ENCODE results near the gene ZCCHC4.

Gene ZCCHC4

DNA sequence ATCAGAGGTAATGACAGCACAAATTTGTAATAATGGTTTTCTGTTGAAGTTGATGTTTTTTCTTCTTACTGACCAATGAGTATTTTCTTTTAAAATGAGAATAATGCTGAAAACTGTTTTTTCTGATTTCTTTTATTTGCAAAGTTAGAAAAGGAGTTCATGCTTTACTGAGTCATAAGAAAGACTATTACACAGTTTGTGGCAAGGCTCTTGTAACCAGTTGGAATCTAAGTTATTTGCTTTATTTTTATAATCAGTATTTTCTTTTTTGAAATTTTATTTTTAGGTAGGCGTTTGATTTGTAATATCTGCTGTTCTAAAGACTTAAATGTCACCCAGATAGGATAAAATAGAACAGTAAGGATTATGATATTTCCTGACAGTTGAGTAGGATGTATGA lies 89.9 kb downstream of the ZCCHC4 start:
- POLR2A ChIA-PET: no interaction called here
- H3K4me1 ChIP-seq (ENCODE audit: control extremely low read depth in 1 of 4, control insufficient read depth in 4 of 4, insufficient read depth in 4 of 4, low read length in 3 of 4): no peaks in the 10 kb centered on the region
- peaks cover 34 to 81% (median 46%) of the 10 kb centered on the region in 4 experiments for H3K36me3 ChIP-seq (ENCODE audit: control insufficient read depth in 4 of 4, insufficient read depth in 4 of 4, low read length in 3 of 4)
- H3K4me3 ChIP-seq (ENCODE audit: control insufficient read depth in 1 of 7, extremely low read depth in 1 of 7, insufficient read depth in 4 of 7, low read depth in 2 of 7, low read length in 6 of 7): no peak overlapping the region
- H3K27me3 ChIP-seq (replicated peaks in 2 of 5; ENCODE audit: control insufficient read depth in 4 of 5, insufficient read depth in 5 of 5, low read length in 4 of 5): no peaks in the 10 kb centered on the region
- CTCF ChIA-PET: no interaction called here
- H3K9me3 ChIP-seq (ENCODE audit: control extremely low read depth in 1 of 5, control insufficient read depth in 4 of 5, insufficient read depth in 2 of 5, low read depth in 1 of 5, low read length in 4 of 5): peaks cover 0 to under 1% (median 0%) of the 10 kb centered on the region in 5 experiments
- no peak overlapping the region for H3K27ac ChIP-seq (ENCODE audit: insufficient read depth in 1 of 2, low read depth in 1 of 2, low read length in 2 of 2, poor library complexity in 1 of 2, severe bottlenecking in 2 of 2)
- DNase-seq: no peak
- WGBS (ENCODE audit: insufficient coverage): no CpG with 5 or more reads among the region's 1 CpG

DNA sequence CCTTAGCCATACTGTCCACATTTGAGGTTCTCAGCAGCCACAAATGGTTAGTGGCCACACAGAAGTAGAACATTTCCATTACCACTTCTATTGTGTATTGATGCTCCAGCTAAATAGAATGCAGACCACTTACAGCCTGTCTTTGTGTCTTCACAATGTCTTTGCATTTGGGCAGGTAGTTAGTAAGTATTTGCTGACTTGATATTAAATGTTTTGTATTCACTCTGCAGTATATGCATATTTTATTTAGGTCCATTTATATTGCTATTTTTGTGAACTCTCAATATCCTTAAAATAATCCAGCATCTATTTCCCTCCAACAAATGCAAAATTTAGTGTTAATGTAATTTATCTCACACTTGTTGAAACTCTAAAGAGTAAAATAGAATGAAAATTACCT lies 91.1 kb downstream of the ZCCHC4 start:
- DNase-seq: no peak
- no peaks in the 10 kb centered on the region for H3K27me3 ChIP-seq (replicated peaks in 2 of 5; ENCODE audit: control insufficient read depth in 4 of 5, insufficient read depth in 5 of 5, low read length in 4 of 5)
- H3K4me1 ChIP-seq (ENCODE audit: control extremely low read depth in 1 of 4, control insufficient read depth in 4 of 4, insufficient read depth in 4 of 4, low read length in 3 of 4): no peaks in the 10 kb centered on the region
- no peak overlapping the region for H3K27ac ChIP-seq (ENCODE audit: insufficient read depth in 1 of 2, low read depth in 1 of 2, low read length in 2 of 2, poor library complexity in 1 of 2, severe bottlenecking in 2 of 2)
- CTCF ChIA-PET: interaction anchor here (0.8 kb wide), 1 partner anchor 36 kb away, joined by 3 read pairs; no protein-coding TSS in a partner anchor
- H3K9me3 ChIP-seq (ENCODE audit: control extremely low read depth in 1 of 5, control insufficient read depth in 4 of 5, insufficient read depth in 2 of 5, low read depth in 1 of 5, low read length in 4 of 5): no peaks in the 10 kb centered on the region
- POLR2A ChIA-PET: no interaction called here
- no peak overlapping the region for H3K4me3 ChIP-seq (ENCODE audit: control insufficient read depth in 1 of 7, extremely low read depth in 1 of 7, insufficient read depth in 4 of 7, low read depth in 2 of 7, low read length in 6 of 7)
- H3K36me3 ChIP-seq (ENCODE audit: control insufficient read depth in 4 of 4, insufficient read depth in 4 of 4, low read length in 3 of 4): peaks cover 27 to 79% (median 42%) of the 10 kb centered on the region in 4 experiments

DNA sequence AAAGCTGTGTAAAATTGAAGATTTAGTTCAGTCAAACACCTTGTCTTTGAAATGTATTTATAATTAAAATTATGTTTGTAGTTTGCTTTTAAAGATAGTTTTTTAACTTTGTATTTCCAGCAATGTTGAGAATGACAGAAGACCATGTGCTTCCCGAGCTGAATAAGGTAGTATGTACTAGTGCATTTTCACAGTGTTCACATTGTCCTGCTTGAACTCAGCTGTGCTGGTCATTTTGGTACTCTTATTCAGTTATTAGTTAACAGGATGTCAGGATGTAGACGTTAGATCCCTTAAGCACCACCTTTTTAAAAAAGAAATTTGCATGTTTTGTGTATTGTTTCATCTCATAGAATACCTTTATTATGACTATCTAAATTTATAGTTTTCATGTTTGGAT lies 92.9 kb downstream of the ZCCHC4 start:
- Histone ChIP-seq H3K36me3 (ENCODE audit: control insufficient read depth in 4 of 4, insufficient read depth in 4 of 4, low read length in 3 of 4) (peaks cover 24 to 81% (median 43%) of the 10 kb centered on the region in 4 experiments), H3K4me3 (ENCODE audit: control insufficient read depth in 1 of 7, extremely low read depth in 1 of 7, insufficient read depth in 4 of 7, low read depth in 2 of 7, low read length in 6 of 7) (no peak overlapping the region), H3K4me1 (ENCODE audit: control extremely low read depth in 1 of 4, control insufficient read depth in 4 of 4, insufficient read depth in 4 of 4, low read length in 3 of 4) (no peaks in the 10 kb centered on the region), H3K27me3 (replicated peaks in 2 of 5; ENCODE audit: control insufficient read depth in 4 of 5, insufficient read depth in 5 of 5, low read length in 4 of 5) (no peaks in the 10 kb centered on the region), H3K27ac (ENCODE audit: insufficient read depth in 1 of 2, low read depth in 1 of 2, low read length in 2 of 2, poor library complexity in 1 of 2, severe bottlenecking in 2 of 2) (no peak overlapping the region), H3K9me3 (ENCODE audit: control extremely low read depth in 1 of 5, control insufficient read depth in 4 of 5, insufficient read depth in 2 of 5, low read depth in 1 of 5, low read length in 4 of 5) (no peaks in the 10 kb centered on the region)
- WGBS (ENCODE audit: insufficient coverage): 83% methylated on average over 1 of the region's 2 CpGs
- CTCF ChIA-PET: no interaction called here
- DNase-seq: no peak
- POLR2A ChIA-PET: no interaction called here

DNA sequence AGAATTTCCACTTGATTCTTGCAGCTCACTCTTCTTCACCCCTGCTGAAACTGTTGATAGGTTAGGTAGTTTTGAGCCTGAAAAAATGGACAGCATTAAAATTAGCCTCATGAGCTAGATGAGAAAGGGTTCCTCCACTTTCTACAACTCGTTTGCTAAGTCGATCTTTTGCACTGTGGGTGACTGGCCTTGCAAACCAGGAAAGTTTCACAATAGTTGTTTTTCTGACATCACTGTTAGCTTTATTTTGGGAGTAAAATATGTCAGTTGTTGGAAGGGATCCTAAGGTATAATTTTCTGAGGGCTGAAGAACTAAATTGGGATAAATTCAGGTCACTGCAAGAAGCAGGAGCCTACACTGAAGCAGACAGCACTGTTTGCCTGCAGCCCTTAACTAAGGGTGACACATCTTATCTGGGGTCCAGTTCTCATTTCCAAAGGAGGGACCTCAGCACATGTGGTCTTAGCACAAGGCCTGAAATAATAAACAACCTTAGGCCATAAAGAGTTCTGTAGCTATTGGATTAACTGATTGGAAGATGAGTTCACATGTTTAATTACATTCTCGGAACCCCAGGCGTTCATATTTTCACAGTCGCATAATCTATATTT lies 93.6 kb downstream of the ZCCHC4 start:
- ChIA-PET POLR2A (no interaction called here), CTCF (no interaction called here)
- Histone ChIP-seq H3K27me3 (replicated peaks in 2 of 5; ENCODE audit: control insufficient read depth in 4 of 5, insufficient read depth in 5 of 5, low read length in 4 of 5) (no peaks in the 10 kb centered on the region), H3K4me3 (ENCODE audit: control insufficient read depth in 1 of 7, extremely low read depth in 1 of 7, insufficient read depth in 4 of 7, low read depth in 2 of 7, low read length in 6 of 7) (no peak overlapping the region), H3K36me3 (ENCODE audit: control insufficient read depth in 4 of 4, insufficient read depth in 4 of 4, low read length in 3 of 4) (peaks cover 23 to 81% (median 45%) of the 10 kb centered on the region in 4 experiments), H3K4me1 (ENCODE audit: control extremely low read depth in 1 of 4, control insufficient read depth in 4 of 4, insufficient read depth in 4 of 4, low read length in 3 of 4) (no peaks in the 10 kb centered on the region), H3K27ac (ENCODE audit: insufficient read depth in 1 of 2, low read depth in 1 of 2, low read length in 2 of 2, poor library complexity in 1 of 2, severe bottlenecking in 2 of 2) (no peak overlapping the region), H3K9me3 (ENCODE audit: control extremely low read depth in 1 of 5, control insufficient read depth in 4 of 5, insufficient read depth in 2 of 5, low read depth in 1 of 5, low read length in 4 of 5) (no peaks in the 10 kb centered on the region)
- DNase-seq: no peak
- WGBS (ENCODE audit: insufficient coverage): 100% methylated on average over 2 of the region's 5 CpGs

DNA sequence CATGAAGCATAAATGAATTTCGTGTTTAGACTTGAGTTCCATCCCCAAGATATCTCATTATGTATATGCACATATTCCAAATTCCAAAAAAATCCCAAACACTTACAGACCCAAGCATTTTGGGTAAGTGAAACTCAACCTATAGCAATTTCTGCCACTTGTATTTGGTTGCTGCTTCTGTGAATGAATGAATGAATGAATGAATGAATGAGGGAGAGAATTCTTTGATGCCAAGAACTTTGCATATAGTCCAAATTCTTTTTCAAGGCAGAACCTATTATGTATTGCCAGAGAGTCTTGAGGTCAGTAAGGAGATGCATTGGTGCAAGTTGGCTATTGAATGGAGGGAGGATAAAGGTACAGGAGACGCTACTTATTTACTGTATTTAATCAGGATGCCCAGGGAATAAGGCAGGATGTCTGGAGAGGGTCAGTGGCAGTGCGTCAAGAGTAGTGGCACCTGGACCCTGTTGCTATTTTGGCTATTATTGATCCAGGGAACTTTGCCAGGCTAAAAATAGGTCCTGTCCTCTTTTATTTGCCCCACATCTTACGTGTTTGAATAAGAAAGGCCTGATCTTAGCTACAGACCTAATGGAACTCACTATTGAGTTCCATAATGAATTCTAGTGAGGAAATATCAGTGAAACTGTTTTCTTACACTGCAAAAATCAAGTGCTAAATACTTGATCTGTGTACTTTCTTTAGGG lies 98.4 kb downstream of the ZCCHC4 start:
- DNase-seq: no peak

DNA sequence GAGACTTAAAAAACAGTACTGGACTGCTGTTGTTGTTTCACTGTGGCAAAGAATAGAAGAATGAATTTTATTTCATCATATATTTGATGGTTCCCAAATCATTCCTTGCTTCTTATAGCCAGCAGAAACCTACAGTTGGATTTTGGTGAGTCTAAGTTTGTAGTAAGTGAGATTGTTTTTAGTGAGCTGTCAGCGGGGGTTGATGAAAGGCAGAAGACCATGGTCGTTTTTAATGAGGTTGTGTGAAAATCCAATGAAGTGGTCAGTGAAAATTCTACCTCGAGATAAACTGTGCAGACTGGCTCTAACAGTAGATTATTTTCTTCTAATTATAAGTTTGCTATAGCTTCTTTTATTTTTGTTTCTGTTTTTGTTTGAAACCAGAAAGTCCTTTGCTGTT lies 100.7 kb downstream of the ZCCHC4 start:
- H3K4me3 ChIP-seq (ENCODE audit: control insufficient read depth in 1 of 7, extremely low read depth in 1 of 7, insufficient read depth in 4 of 7, low read depth in 2 of 7, low read length in 6 of 7): no peak overlapping the region
- DNase-seq: no peak
- CTCF ChIA-PET: interaction anchor here (1.0 kb wide), 1 partner anchor 37 kb away, joined by 3 read pairs; no protein-coding TSS in a partner anchor
- H3K27me3 ChIP-seq (replicated peaks in 2 of 5; ENCODE audit: control insufficient read depth in 4 of 5, insufficient read depth in 5 of 5, low read length in 4 of 5): no peaks in the 10 kb centered on the region
- H3K27ac ChIP-seq (ENCODE audit: insufficient read depth in 1 of 2, low read depth in 1 of 2, low read length in 2 of 2, poor library complexity in 1 of 2, severe bottlenecking in 2 of 2): no peak overlapping the region
- peaks cover 15 to 81% (median 44%) of the 10 kb centered on the region in 4 experiments for H3K36me3 ChIP-seq (ENCODE audit: control insufficient read depth in 4 of 4, insufficient read depth in 4 of 4, low read length in 3 of 4)
- no peaks in the 10 kb centered on the region for H3K9me3 ChIP-seq (ENCODE audit: control extremely low read depth in 1 of 5, control insufficient read depth in 4 of 5, insufficient read depth in 2 of 5, low read depth in 1 of 5, low read length in 4 of 5)
- POLR2A ChIA-PET: no interaction called here
- no peaks in the 10 kb centered on the region for H3K4me1 ChIP-seq (ENCODE audit: control extremely low read depth in 1 of 4, control insufficient read depth in 4 of 4, insufficient read depth in 4 of 4, low read length in 3 of 4)
- WGBS (ENCODE audit: insufficient coverage): 92% methylated on average over 2 of the region's 3 CpGs

More for the DNA sequence above, 98.4 kb downstream of the ZCCHC4 start:
- 100% methylated on average over 2 of the region's 4 CpGs for WGBS (ENCODE audit: insufficient coverage)
- POLR2A ChIA-PET: no interaction called here
- peaks cover 18 to 80% (median 43%) of the 10 kb centered on the region in 4 experiments for H3K36me3 ChIP-seq (ENCODE audit: control insufficient read depth in 4 of 4, insufficient read depth in 4 of 4, low read length in 3 of 4)
- no peaks in the 10 kb centered on the region for H3K4me1 ChIP-seq (ENCODE audit: control extremely low read depth in 1 of 4, control insufficient read depth in 4 of 4, insufficient read depth in 4 of 4, low read length in 3 of 4)
- no peaks in the 10 kb centered on the region for H3K27me3 ChIP-seq (replicated peaks in 2 of 5; ENCODE audit: control insufficient read depth in 4 of 5, insufficient read depth in 5 of 5, low read length in 4 of 5)
- no peak overlapping the region for H3K27ac ChIP-seq (ENCODE audit: insufficient read depth in 1 of 2, low read depth in 1 of 2, low read length in 2 of 2, poor library complexity in 1 of 2, severe bottlenecking in 2 of 2)
- H3K9me3 ChIP-seq (ENCODE audit: control extremely low read depth in 1 of 5, control insufficient read depth in 4 of 5, insufficient read depth in 2 of 5, low read depth in 1 of 5, low read length in 4 of 5): no peaks in the 10 kb centered on the region
- CTCF ChIA-PET: no interaction called here
- H3K4me3 ChIP-seq (ENCODE audit: control insufficient read depth in 1 of 7, extremely low read depth in 1 of 7, insufficient read depth in 4 of 7, low read depth in 2 of 7, low read length in 6 of 7): no peak overlapping the region

- WGBS (ENCODE audit: insufficient coverage): 100% methylated on average over 1 of the region's 2 CpGs
- no peak for DNase-seq
- Histone ChIP-seq H3K36me3 (ENCODE audit: control insufficient read depth in 4 of 4, insufficient read depth in 4 of 4, low read length in 3 of 4) (peaks cover 5 to 52% (median 26%) of the 10 kb centered on the region in 4 experiments), H3K4me1 (ENCODE audit: control extremely low read depth in 1 of 4, control insufficient read depth in 4 of 4, insufficient read depth in 4 of 4, low read length in 3 of 4) (peaks cover 0 to 6% (median 0%) of the 10 kb centered on the region in 4 experiments), H3K9me3 (ENCODE audit: control extremely low read depth in 1 of 5, control insufficient read depth in 4 of 5, insufficient read depth in 2 of 5, low read depth in 1 of 5, low read length in 4 of 5) (no peaks in the 10 kb centered on the region), H3K27me3 (replicated peaks in 2 of 5; ENCODE audit: control insufficient read depth in 4 of 5, insufficient read depth in 5 of 5, low read length in 4 of 5) (no peaks in the 10 kb centered on the region), H3K4me3 (ENCODE audit: control insufficient read depth in 1 of 7, extremely low read depth in 1 of 7, insufficient read depth in 4 of 7, low read depth in 2 of 7, low read length in 6 of 7) (no peak overlapping the region), H3K27ac (ENCODE audit: insufficient read depth in 1 of 2, low read depth in 1 of 2, low read length in 2 of 2, poor library complexity in 1 of 2, severe bottlenecking in 2 of 2) (no peak overlapping the region)
- POLR2A ChIA-PET: interaction anchor here (0.7 kb wide), 1 partner anchor 105 kb away, joined by 3 read pairs; the partner anchor contains the start of gene ZCCHC4
- CTCF ChIA-PET: no interaction called here
Observed at GRCh38 chr4:25417014-25417413, 104.4 kb downstream of the ZCCHC4 start.
